Non-pigmented ciliary epithelial cell (primary cell): Measurements from ENCODE around the gene CAMK1G.

ENCODE experiments used
- DNase-seq: peaks from one replicate; pipeline ENCODE4 v3.0.0-alpha.2; 2010; ENCODE audit warnings: low read depth

CAMK1G gene

GRCh38 chr1:209641832-209642172 is 58.3 kb downstream of the CAMK1G start:
- DNase-seq: no peak

- no peak for DNase-seq
These were observed 59.3 kb downstream of the CAMK1G start for GRCh38 chr1:209642816-209643215.

GRCh38 chr1:209643285-209644020 is 59.9 kb downstream of the CAMK1G start:
- DNase-seq: no peak

- no peak for DNase-seq
These were observed 62.3 kb downstream of the CAMK1G start for GRCh38 chr1:209645574-209646452.

- DNase-seq: no peak
These were observed 63.0 kb downstream of the CAMK1G start for GRCh38 chr1:209646558-209646957.

GRCh38 chr1:209647156-209647555 is 63.6 kb downstream of the CAMK1G start:
- DNase-seq: no peak

- no peak for DNase-seq
These were observed 64.8 kb downstream of the CAMK1G start for GRCh38 chr1:209648346-209648745.

GRCh38 chr1:209648931-209649776 is 65.6 kb downstream of the CAMK1G start:
- DNase-seq: peak; percentile 96

GRCh38 chr1:209650454-209650853 is 66.9 kb downstream of the CAMK1G start:
- DNase-seq: no peak

GRCh38 chr1:209651138-209651587 is 67.6 kb downstream of the CAMK1G start:
- no peak for DNase-seq

- no peak for DNase-seq
These were observed 68.7 kb downstream of the CAMK1G start, which contains the start of gene LAMB3 for GRCh38 chr1:209652121-209652735. LAMB3 (minus strand) TSS chr1:209652425; CDS start chr1:209650944, 1,481 bp downstream.

GRCh38 chr1:209652873-209653401 is 69.4 kb downstream of the CAMK1G start:
- no peak for DNase-seq

GRCh38 chr1:209653915-209654351 is 70.4 kb downstream of the CAMK1G start:
- DNase-seq: no peak

GRCh38 chr1:209655411-209656231 is 72.1 kb downstream of the CAMK1G start:
- DNase-seq: no peak

GRCh38 chr1:209657140-209657879 is 73.8 kb downstream of the CAMK1G start:
- DNase-seq: no peak

GRCh38 chr1:209657918-209658317 is 74.4 kb downstream of the CAMK1G start:
- DNase-seq: no peak

- DNase-seq: no peak
These were observed 76.4 kb downstream of the CAMK1G start for GRCh38 chr1:209659909-209660308.

GRCh38 chr1:209661071-209661470 is 77.6 kb downstream of the CAMK1G start:
- DNase-seq: no peak

GRCh38 chr1:209662879-209663327 is 79.4 kb downstream of the CAMK1G start:
- no peak for DNase-seq
